NCI-H146 treated with DMSO at 0.1 percent for 48 hours (cell line): ENCODE results near the gene WDR5.

Experiments
- DNase-seq: peaks from one replicate; lab custom pipeline; 2025; ENCODE audit not compliant: unreplicated experiment; lab: John Stamatoyannopoulos, UW

Gene WDR5

DNA sequence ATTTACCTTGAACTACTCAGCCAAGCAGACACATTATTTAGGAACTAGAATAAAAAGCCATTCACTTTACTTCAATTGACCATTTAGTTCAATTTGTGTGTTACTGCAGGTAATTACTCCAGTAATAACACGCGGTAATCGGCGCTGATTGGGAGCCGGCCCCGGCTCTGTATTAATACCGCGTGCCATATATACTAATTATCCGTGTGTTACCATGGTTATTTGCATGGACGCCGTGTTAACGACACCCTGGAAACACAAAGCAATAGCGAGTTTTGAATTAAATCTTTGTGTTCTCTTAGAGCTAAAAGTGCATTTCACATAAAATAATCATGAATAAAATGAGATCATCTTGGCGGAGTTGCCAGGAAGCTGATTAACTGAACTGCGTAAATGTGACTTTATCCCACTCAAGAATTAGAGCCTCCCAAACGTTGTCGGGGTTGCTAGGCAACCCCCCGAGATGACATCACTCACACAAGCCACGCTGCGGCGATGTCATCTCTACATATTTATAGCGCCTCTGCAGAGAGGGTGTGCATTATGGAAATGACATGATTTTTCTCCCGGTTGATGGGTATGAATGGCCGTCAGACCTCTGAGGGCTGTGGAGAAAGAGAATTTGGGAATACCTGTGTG is 69.9 kb downstream of the WDR5 start:
- DNase-seq = no peak

DNA sequence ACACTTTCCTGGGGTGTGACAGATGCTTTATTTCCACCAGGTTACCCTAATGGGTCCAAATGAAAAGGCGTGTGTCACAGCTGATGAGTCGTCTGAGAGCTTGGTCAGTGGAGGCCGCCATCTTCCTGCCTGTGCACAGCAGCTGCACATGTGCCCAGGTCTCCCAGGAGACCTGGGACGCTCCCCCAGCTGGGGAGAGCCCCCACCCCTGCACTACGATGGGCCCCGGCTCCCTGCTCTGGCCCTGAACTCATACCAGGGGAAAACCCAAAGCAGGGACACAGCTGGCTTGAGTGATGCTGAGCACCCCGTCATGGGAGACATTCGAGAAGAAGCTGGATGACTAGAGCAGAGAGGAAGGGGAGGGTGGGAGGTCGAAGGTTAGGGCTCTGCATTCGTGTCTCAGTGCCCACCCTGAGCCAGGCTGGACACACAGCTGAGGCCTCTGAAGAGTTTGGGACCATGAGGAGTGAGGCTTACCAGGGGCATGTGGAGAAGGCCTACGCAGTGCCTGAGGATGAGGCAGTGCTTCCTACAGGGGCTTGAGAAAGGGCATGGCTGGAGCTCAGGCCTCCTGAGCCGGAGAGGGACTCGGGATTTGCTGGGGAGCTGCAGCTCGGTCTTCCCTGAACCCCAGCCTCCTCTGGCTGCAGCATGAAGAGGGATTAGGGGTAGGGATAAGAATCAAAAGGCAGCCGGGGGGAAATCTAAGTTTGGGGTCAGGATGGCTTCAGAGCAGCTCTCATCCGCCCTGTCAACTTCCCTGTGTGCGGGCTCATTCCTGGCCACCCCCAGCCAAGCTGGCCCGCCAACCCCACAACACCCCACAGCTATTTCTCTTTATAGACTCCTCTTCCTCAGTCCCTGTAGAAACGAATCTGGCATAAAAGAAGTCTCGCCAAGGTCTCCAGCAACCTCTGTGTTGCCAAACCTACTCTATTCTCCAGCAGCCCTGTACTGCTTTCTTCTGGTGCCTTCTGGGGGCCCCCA is 70.7 kb downstream of the WDR5 start:
- no peak for DNase-seq

DNA sequence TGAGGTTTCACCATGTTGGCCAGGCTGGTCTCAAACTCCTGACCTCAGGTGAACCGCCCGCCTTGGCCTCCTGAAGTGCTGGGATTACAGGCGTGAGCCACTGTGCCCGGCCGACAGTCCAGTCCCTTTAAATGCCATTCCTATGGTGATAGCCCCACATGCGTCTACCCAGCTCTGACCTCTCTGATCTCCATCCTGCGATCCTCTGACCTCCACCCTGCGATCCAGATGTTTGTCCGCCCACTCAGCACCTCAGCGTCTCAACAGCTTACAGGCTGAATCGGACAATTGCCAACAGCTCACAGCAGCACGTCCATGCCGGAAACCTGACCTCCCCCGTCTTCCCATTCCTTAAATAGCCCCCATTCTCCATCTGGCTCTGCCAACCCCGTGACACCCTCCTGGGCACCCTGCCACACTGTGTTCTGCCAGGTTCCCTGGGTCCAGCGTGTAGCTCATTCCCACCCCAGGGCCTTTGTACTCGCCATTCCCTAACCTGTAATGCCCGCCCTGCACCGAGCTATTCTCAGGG is 72.5 kb downstream of the WDR5 start:
- DNase-seq = no peak

GRCh38 chr9:134208981-134209725 is 73.3 kb downstream of the WDR5 start:
- no peak for DNase-seq
